Smooth muscle cell (in vitro differentiated cells): ENCODE measurements around the gene DUSP16. TPM values are rescaled to one million over a fixed set of nuclear protein-coding genes. Genes with fewer than 3 reads are reported as not detected.

Source experiments
- DNase-seq: peaks from one replicate; lab custom pipeline; 2025; ENCODE audit not compliant: unreplicated experiment; lab: John Stamatoyannopoulos, UW
- H2AFZ ChIP-seq: fragments of 200-600 bp; sonication (generic); 2 replicates; pipeline ENCODE4 v1.6.0; 2016; ENCODE audit warnings: antibody characterized with exemption, low read depth, mild to moderate bottlenecking
- H3F3A ChIP-seq: fragments of 200-600 bp; sonication (generic); 2 replicates; pipeline ENCODE4 v1.6.0; 2017; ENCODE audit warnings: antibody characterized with exemption, low read depth
- H3K27ac ChIP-seq: fragments of 200-600 bp; sonication (generic); 2 replicates; pipeline ENCODE4 v1.5.1; 2016; ENCODE audit warnings: low read depth, mild to moderate bottlenecking
- H3K27me3 ChIP-seq: fragments of 200-600 bp; sonication (generic); 2 replicates; pipeline ENCODE4 v1.6.1; 2016; ENCODE audit warnings: low read depth, mild to moderate bottlenecking
- H3K36me3 ChIP-seq: fragments of 200-600 bp; sonication (generic); 2 replicates; pipeline ENCODE4 v1.5.1; 2016; ENCODE audit warnings: low read depth
- H3K4me1 ChIP-seq: fragments of 200-600 bp; sonication (generic); 2 replicates; pipeline ENCODE4 v1.5.1; 2016; ENCODE audit warnings: low read depth
- H3K4me2 ChIP-seq: fragments of 200-600 bp; sonication (generic); 2 replicates; pipeline ENCODE4 v1.6.0; 2016; ENCODE audit warnings: mild to moderate bottlenecking
- H3K4me3 ChIP-seq: fragments of 200-600 bp; sonication (generic); 2 replicates; pipeline ENCODE4 v1.5.1; 2016; ENCODE audit warnings: mild to moderate bottlenecking
- H3K79me2 ChIP-seq: fragments of 200-600 bp; sonication (generic); 2 replicates; pipeline ENCODE4 v1.6.0; 2016; ENCODE audit warnings: low read depth, mild to moderate bottlenecking
- H3K9ac ChIP-seq: fragments of 200-600 bp; sonication (generic); 2 replicates; pipeline ENCODE4 v1.6.0; 2016; ENCODE audit warnings: low read depth
- H3K9me3 ChIP-seq: fragments of 200-600 bp; sonication (generic); replicated peaks from 2 replicates; pipeline ENCODE4 v1.5.1; 2016; ENCODE audit warnings: low read depth
- H4K20me1 ChIP-seq: fragments of 200-600 bp; sonication (generic); 2 replicates; pipeline ENCODE4 v1.6.0; 2016; ENCODE audit warnings: low read depth
- WGBS: methylation state at CpG from one replicate; pipeline ENCODE4 v1.1.7; 2016; ENCODE audit warnings: low lambda C conversion rate; 5-methylcytosine and 5-hydroxymethylcytosine counted together
- polyA plus RNA-seq: library from polyadenylated mRNA; unstranded; fragments of >200 nt; fragmentation: Nextera tagmentation; extraction: Ambion mirVana; gene quantifications from 2 replicates; pipeline ENCODE4 v1.2.1, GENCODE V29; 2016
- total RNA-seq: library from RNA; depleted of rRNA; stranded (reverse); fragments of >200 nt; gene quantifications from 2 replicates; pipeline ENCODE4 v1.2.3, GENCODE V29; 2014
- TF ChIP-seq, protein P1 (sequence below): fragments of 200-600 bp; sonication (generic); IDR thresholded peaks from 2 replicates; pipeline ENCODE4 v1.5.1; 2017; ENCODE audit warnings: borderline replicate concordance, mild to moderate bottlenecking, antibody characterized with exemption; ENCODE audit not compliant: insufficient read depth, poor library complexity, severe bottlenecking

The DUSP16 gene
- total and polyA plus RNA-seq, 2 experiments from 2014 or later = 1.2 to 10.8 TPM

DNA sequence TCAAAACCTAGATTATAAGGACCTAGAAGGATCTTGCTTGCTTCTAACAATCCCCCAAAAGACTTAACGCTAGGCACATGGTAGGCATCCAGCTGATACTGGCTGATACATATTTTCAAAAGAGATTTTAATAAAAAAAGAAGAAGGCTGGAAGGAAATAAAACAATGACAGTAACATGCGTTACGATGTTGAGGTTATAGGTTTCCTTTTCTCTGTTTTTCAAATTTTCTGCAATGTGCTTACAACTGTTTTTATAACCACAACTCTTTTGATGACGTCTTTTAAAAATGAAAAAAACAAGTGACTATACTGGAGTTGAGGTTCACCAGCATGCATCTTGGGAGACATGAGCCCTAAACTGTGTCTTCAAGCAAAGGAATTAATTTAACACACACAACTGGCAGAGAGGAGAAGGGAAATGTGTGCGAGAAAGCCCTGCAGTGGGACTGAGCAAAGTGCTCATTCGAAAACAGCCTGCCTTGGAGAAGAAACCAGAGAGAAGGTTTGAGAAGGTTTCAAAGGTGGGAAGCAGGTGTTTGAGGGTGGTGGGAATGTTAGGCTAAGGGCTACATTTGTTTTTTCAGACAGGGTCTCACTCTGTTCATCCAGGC, 80.4 kb downstream of the DUSP16 start:
- WGBS = 96% methylated on average over 6 of the region's 6 CpGs
- Histone ChIP-seq H3F3A (no peaks in the 10 kb centered on the region), H3K4me1 (no peaks in the 10 kb centered on the region), H3K9me3 (no peaks in the 10 kb centered on the region), H3K9ac (no peak overlapping the region), H3K36me3 (peaks cover 4% of the 10 kb centered on the region), H3K4me2 (no peak overlapping the region), H3K27me3 (no peaks in the 10 kb centered on the region), H3K79me2 (no peaks in the 10 kb centered on the region), H3K27ac (no peak overlapping the region), H3K4me3 (no peak overlapping the region), H2AFZ (no peak overlapping the region), H4K20me1 (no peaks in the 10 kb centered on the region)
- DNase-seq = no peak
- TF ChIP-seq, protein P1, sequence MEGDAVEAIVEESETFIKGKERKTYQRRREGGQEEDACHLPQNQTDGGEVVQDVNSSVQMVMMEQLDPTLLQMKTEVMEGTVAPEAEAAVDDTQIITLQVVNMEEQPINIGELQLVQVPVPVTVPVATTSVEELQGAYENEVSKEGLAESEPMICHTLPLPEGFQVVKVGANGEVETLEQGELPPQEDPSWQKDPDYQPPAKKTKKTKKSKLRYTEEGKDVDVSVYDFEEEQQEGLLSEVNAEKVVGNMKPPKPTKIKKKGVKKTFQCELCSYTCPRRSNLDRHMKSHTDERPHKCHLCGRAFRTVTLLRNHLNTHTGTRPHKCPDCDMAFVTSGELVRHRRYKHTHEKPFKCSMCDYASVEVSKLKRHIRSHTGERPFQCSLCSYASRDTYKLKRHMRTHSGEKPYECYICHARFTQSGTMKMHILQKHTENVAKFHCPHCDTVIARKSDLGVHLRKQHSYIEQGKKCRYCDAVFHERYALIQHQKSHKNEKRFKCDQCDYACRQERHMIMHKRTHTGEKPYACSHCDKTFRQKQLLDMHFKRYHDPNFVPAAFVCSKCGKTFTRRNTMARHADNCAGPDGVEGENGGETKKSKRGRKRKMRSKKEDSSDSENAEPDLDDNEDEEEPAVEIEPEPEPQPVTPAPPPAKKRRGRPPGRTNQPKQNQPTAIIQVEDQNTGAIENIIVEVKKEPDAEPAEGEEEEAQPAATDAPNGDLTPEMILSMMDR = no peak

DNA sequence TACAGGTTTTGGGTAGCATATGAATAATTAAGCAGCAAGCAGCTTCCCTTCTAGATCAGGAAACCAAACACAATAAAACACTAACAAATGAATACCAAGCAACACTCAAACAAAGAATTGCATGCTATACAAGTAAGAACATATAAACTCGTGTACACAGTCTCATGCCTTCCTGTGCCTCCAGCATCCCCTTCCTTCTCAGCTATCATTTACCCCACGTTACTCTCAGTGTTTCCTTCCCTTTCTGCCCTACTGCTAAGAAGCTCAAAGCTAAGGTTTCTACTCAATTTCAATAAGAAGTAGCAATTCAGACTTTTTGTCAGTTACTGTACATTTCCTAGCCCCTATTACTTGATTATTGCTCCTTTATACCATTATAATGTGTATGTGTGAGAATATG, 81.0 kb downstream of the DUSP16 start:
- no peaks in the 10 kb centered on the region for H3K79me2 ChIP-seq

DNA sequence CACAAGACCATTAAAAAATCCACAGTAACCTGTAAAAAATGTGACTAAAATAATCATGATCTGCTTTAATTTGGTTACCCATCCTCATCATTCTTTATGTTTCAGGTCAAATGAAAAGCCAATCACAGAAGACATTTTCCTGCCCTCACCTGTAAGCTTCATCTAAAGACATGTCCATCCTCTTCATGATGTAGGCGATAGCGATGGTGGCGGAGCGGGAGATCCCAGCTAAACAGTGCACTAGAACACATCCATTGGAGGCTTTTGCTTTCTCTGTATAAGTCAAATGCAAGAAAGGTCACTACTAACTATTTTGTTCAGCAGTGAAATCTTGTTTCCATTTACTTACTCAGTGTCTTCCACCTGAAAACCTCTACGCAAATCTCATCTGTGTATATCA, 82.6 kb downstream of the DUSP16 start:
- H3K4me2 ChIP-seq = no peak overlapping the region
- H4K20me1 ChIP-seq = no peaks in the 10 kb centered on the region
- TF ChIP-seq, protein P1 = no peak
- H3K27ac ChIP-seq = no peak overlapping the region
- H3K79me2 ChIP-seq = no peaks in the 10 kb centered on the region
- H3K4me1 ChIP-seq = no peaks in the 10 kb centered on the region
- no peaks in the 10 kb centered on the region for H3K9me3 ChIP-seq
- 100% methylated on average over 5 of the region's 5 CpGs for whole genome bisulfite sequencing
- no peak overlapping the region for H3K4me3 ChIP-seq
- H3K36me3 ChIP-seq = peaks cover 4% of the 10 kb centered on the region
- no peak for DNase-seq
- no peak overlapping the region for H2AFZ ChIP-seq
- no peak overlapping the region for H3K9ac ChIP-seq
- no peaks in the 10 kb centered on the region for H3F3A ChIP-seq
- no peaks in the 10 kb centered on the region for H3K27me3 ChIP-seq

More for the DNA sequence above, 81.0 kb downstream of the DUSP16 start:
- H3K4me2 ChIP-seq = no peak overlapping the region
- no peaks in the 10 kb centered on the region for H3K9me3 ChIP-seq
- no peak overlapping the region for H2AFZ ChIP-seq
- H3K4me3 ChIP-seq = no peak overlapping the region
- TF ChIP-seq, protein P1 = no peak
- no peak overlapping the region for H3K27ac ChIP-seq
- 91% methylated on average over 2 of the region's 2 CpGs for WGBS
- H3K27me3 ChIP-seq = no peaks in the 10 kb centered on the region
- no peaks in the 10 kb centered on the region for H3K4me1 ChIP-seq
- H4K20me1 ChIP-seq = no peaks in the 10 kb centered on the region
- no peak for DNase-seq
- H3K36me3 ChIP-seq = peaks cover 4% of the 10 kb centered on the region
- no peaks in the 10 kb centered on the region for H3F3A ChIP-seq
- H3K9ac ChIP-seq = no peak overlapping the region

DNA sequence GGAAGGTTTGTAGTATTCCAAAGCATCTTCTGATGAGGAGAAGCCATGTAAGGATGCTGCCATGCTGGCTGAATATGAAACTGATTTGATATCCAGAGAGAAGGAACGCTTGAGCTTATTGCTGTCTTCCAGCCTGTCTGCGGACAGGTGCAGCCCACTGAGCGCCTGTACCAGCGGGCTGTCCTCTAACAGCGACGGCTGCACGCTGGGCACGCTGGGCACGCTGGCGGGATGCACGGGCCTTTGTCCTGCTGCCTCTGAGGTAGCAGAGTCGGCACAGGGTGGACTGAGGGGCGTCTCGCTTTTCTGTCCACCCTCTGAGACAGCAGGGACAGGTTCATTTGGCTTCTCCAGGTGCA, 85.2 kb downstream of the DUSP16 start:
- Histone ChIP-seq H3K27ac (no peak overlapping the region), H3K4me1 (no peaks in the 10 kb centered on the region), H3F3A (no peaks in the 10 kb centered on the region), H2AFZ (no peak overlapping the region), H3K79me2 (no peaks in the 10 kb centered on the region), H3K9me3 (no peaks in the 10 kb centered on the region), H3K9ac (no peak overlapping the region), H3K4me2 (no peak overlapping the region), H3K36me3 (peaks cover 4% of the 10 kb centered on the region), H3K4me3 (no peak overlapping the region), H4K20me1 (no peaks in the 10 kb centered on the region), H3K27me3 (no peaks in the 10 kb centered on the region)
- DNase-seq = no peak
- TF ChIP-seq, protein P1 = no peak
- WGBS = 97% methylated on average over 14 of the region's 14 CpGs
